GM19240 (cell line): ENCODE results near the gene OR9K2.
A peak's percentile ranks its signal among the peaks of the same experiment; 100 is the strongest.
"Not testable (repeated sequence)": the region's sequence is repeated elsewhere in the genome, so short reads cannot be mapped to it uniquely, and the experiment has no call there.

Experiments
- DNase-seq: peaks from one replicate; pipeline ENCODE4 v3.0.0; 2011; ENCODE audit warnings: low spot score; ENCODE audit not compliant: insufficient read length

OR9K2 gene

GRCh38 chr12:55126106-55126505, at the start of gene OR9K2:
Gene OR9K2 (plus strand): TSS chr12:55126406. CDS start chr12:55129835, 3,429 bp downstream.
- no peak for DNase-seq

- DNase-seq, result no peak
These were observed 33.6 kb upstream of the OR9K2 start for GRCh38 chr12:55092579-55092978.

GRCh38 chr12:55112378-55112875, 13.8 kb upstream of the OR9K2 start:
- no peak for DNase-seq

GRCh38 chr12:55116152-55116551, 10.1 kb upstream of the OR9K2 start:
- no peak for DNase-seq

GRCh38 chr12:55132816-55133215, 6.6 kb downstream of the OR9K2 start:
- DNase-seq, result no peak

GRCh38 chr12:55142669-55143565, 16.7 kb downstream of the OR9K2 start:
- peak; percentile 2 for DNase-seq

- no peak for DNase-seq
These were observed 17.3 kb downstream of the OR9K2 start for GRCh38 chr12:55143566-55143870.

GRCh38 chr12:55167010-55167640, 40.9 kb downstream of the OR9K2 start:
- not testable (repeated sequence) for DNase-seq

- DNase-seq, result no peak
These were observed 45.2 kb downstream of the OR9K2 start for GRCh38 chr12:55171445-55171844.

- not testable (repeated sequence) for DNase-seq
These were observed 45.6 kb downstream of the OR9K2 start for GRCh38 chr12:55171846-55172245.

- no peak for DNase-seq
These were observed 46.5 kb downstream of the OR9K2 start for GRCh38 chr12:55172686-55173085.

GRCh38 chr12:55173456-55173855, 47.2 kb downstream of the OR9K2 start:
- DNase-seq, result no peak
